ENCODE results near the gene MAP2K1.

DNA sequence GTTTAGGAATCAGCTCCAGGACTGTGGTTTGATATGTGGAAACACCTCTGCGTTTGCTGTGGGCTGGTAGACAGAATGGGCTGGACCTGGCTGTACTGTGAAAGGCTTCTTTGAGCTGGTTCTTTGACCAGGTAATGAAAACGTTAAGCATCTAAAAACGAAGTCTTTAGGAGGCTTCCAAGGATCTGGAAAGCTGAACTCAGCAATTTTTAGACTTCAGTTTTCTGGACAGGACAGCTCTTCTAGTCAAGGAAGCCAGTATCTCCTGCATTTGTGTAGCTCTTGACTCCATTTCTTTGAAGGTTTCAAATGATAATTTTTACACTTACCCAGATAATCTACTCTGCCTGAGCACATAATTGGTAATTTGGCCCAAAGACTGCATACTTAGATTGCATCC is 25.5 kb downstream of the MAP2K1 start:
- TF ChIP-seq POLR2AphosphoS5 (IDR thresholded peaks at IDR 0.05; ENCODE audit: borderline replicate concordance, low read depth, low read length), result no peak
- no peak for TF ChIP-seq FOXP2 (optimal IDR thresholded peaks at IDR 0.05; ENCODE audit: control extremely low read depth, extremely low read length, insufficient read depth)
- no peak for TF ChIP-seq EZH2 (IDR thresholded peaks at IDR 0.05)
